CD4-positive, alpha-beta T cell (primary cell): Measurements from ENCODE around the gene ABLIM2. TPM values are rescaled to one million over a fixed set of nuclear protein-coding genes. Genes with fewer than 3 reads are reported as not detected.
"Not testable (repeated sequence)": the region's sequence is repeated elsewhere in the genome, so short reads cannot be mapped to it uniquely, and the experiment has no call there.

ENCODE experiments used
- ATAC-seq: fragments of 200-7000 bp; cut with Tn5 transposase; one replicate; pipeline ENCODE4 v1.10.0; 2022; ENCODE audit warnings: mild to moderate bottlenecking; ENCODE audit not compliant: poor library complexity
- CTCF ChIA-PET: fragments of 350-600 bp; sonication (Branson Sonifier 250); formaldehyde crosslinking; loops from one replicate; lab custom pipeline; 2021; ENCODE audit warnings: antibody characterized with exemption, inconsistent platforms; lab: Charles Lee
- POLR2A ChIA-PET: fragments of 350-600 bp; sonication (Branson Sonifier 250); formaldehyde crosslinking; loops from one replicate; lab custom pipeline; 2021; ENCODE audit warnings: antibody characterized with exemption, inconsistent platforms; lab: Charles Lee
- DNase-seq, 14 experiments: peaks; one replicate each; pipeline ENCODE4 v3.0.0-alpha.2; 2013 to 2020; ENCODE audit warnings: mixed read lengths in 2 of 14
- H3K27ac ChIP-seq, 2 donors: one replicate each; pipeline versions ENCODE4 v1.5.1 to v1.7.0; 2013; ENCODE audit warnings: low read length in 2 of 2, low read depth in 1 of 2, mild to moderate bottlenecking in 1 of 2
- H3K27me3 ChIP-seq, 2 experiments: 1 replicate in 1 of 2; 2 replicates in 1 of 2; pipeline versions ENCODE4 v1.6.1 to v1.7.0; 2013; ENCODE audit warnings: low read length in 2 of 2, control low read depth in 1 of 2, mild to moderate bottlenecking in 1 of 2, moderate library complexity in 1 of 2; ENCODE audit not compliant: insufficient read depth in 2 of 2, control insufficient read depth in 1 of 2
- H3K36me3 ChIP-seq: one replicate; pipeline ENCODE4 v1.6.1; 2013; ENCODE audit warnings: low read length, control low read depth; ENCODE audit not compliant: insufficient read depth
- H3K4me1 ChIP-seq: one replicate; pipeline ENCODE4 v1.6.1; 2013; ENCODE audit warnings: low read length, control low read depth; ENCODE audit not compliant: insufficient read depth
- H3K4me3 ChIP-seq: one replicate; pipeline ENCODE4 v1.5.1; 2013; ENCODE audit warnings: mild to moderate bottlenecking, low read length, moderate library complexity
- H3K9me3 ChIP-seq, 2 experiments: 1 replicate in 1 of 2; 2 replicates in 1 of 2; pipeline versions ENCODE4 v1.6.1 to v1.7.0; 2013; ENCODE audit warnings: low read length in 2 of 2, mild to moderate bottlenecking in 2 of 2, control low read depth in 1 of 2, moderate library complexity in 1 of 2; ENCODE audit not compliant: control insufficient read depth in 1 of 2, insufficient read depth in 1 of 2
- H3K27ac Mint-ChIP-seq: one replicate; pipeline ENCODE4 v1.8.0; 2020; ENCODE audit warnings: mixed read lengths
- H3K27me3 Mint-ChIP-seq: one replicate; pipeline ENCODE4 v1.8.0; 2021; ENCODE audit warnings: mixed read lengths
- H3K36me3 Mint-ChIP-seq: one replicate; pipeline ENCODE4 v1.8.0; 2021; ENCODE audit warnings: low read depth, mixed read lengths
- H3K4me1 Mint-ChIP-seq: one replicate; pipeline ENCODE4 v1.8.0; 2021; ENCODE audit warnings: low read depth, mixed read lengths
- H3K4me3 Mint-ChIP-seq: one replicate; pipeline ENCODE4 v1.8.0; 2020; ENCODE audit warnings: mild to moderate bottlenecking, mixed read lengths
- H3K9me3 Mint-ChIP-seq: one replicate; pipeline ENCODE4 v1.8.0; 2020; ENCODE audit warnings: mixed read lengths
- CTCF ChIP-seq: fragments of 200-600 bp; IDR thresholded peaks from one replicate; pipeline ENCODE4 v1.8.0; 2022; ENCODE audit warnings: antibody characterized with exemption, mild to moderate bottlenecking
- intact Hi-C, 2 experiments: fragments of 100-400 bp; cut with DNase I in 1 of 2; cut with micrococcal nuclease in 1 of 2; formaldehyde crosslinking; loops; one replicate each; pipeline versions ENCODE4 v1.15.1 to v1.9.0; 2023 to 2025; cut with DNase I, micrococcal nuclease
- total RNA-seq, 174 experiments: library from RNA in 2 of 174; stranded (reverse) in 2 of 174; gene quantifications; one replicate each; pipeline ENCODE4 v1.2.3 and lab custom pipeline; 2021 to 2026

The ABLIM2 gene
- total RNA-seq, 2 experiments from 2014 or later, result 2.5 to 2.7 TPM

GRCh38 chr4:8141935-8142334 is 16.7 kb downstream of the ABLIM2 start:
- Mint-ChIP-seq H3K4me3 (no peak overlapping the region), H3K36me3 (no peaks in the 10 kb centered on the region), H3K4me1 (no peaks in the 10 kb centered on the region), H3K27me3 (peaks cover 4% of the 10 kb centered on the region), H3K9me3 (no peaks in the 10 kb centered on the region), H3K27ac (no peak overlapping the region)
- H3K4me1 ChIP-seq, result no peaks in the 10 kb centered on the region
- no peak overlapping the region for H3K4me3 ChIP-seq
- ChIA-PET POLR2A (no interaction called here), CTCF (no interaction called here)
- peaks cover 0 to 33% of the 10 kb centered on the region in 2 experiments for H3K9me3 ChIP-seq
- no peaks in the 10 kb centered on the region for H3K36me3 ChIP-seq
- H3K27ac ChIP-seq, result no peak overlapping the region
- DNase-seq (no peak), ATAC-seq (no peak)
- peaks cover 0 to 2% of the 10 kb centered on the region in 2 experiments for H3K27me3 ChIP-seq
- intact Hi-C loops, result no loop called here
- TF ChIP-seq CTCF, result no peak

- Histone ChIP-seq H3K27ac (no peak overlapping the region), H3K27me3 (peaks cover 0 to 2% of the 10 kb centered on the region in 2 experiments), H3K9me3 (peaks cover 0 to 33% of the 10 kb centered on the region in 2 experiments), H3K4me1 (no peaks in the 10 kb centered on the region), H3K36me3 (no peaks in the 10 kb centered on the region), H3K4me3 (no peak overlapping the region)
- DNase-seq (no peak), ATAC-seq (no peak)
- POLR2A ChIA-PET, result no interaction called here
- no peak for TF ChIP-seq CTCF
- Mint-ChIP-seq H3K4me1 (no peaks in the 10 kb centered on the region), H3K9me3 (no peaks in the 10 kb centered on the region), H3K36me3 (no peaks in the 10 kb centered on the region), H3K27ac (no peak overlapping the region), H3K4me3 (no peak overlapping the region), H3K27me3 (peaks cover 4% of the 10 kb centered on the region)
- CTCF ChIA-PET, result no interaction called here
- intact Hi-C loops, result no loop called here
Observed at GRCh38 chr4:8140915-8141314, 17.7 kb downstream of the ABLIM2 start.

- POLR2A ChIA-PET, H3K27ac Mint-ChIP-seq, H3K36me3 ChIP-seq, H3K4me1 Mint-ChIP-seq, H3K9me3 Mint-ChIP-seq, DNase-seq, H3K27ac ChIP-seq, H3K4me3 ChIP-seq, H3K36me3 Mint-ChIP-seq, H3K4me3 Mint-ChIP-seq, H3K27me3 Mint-ChIP-seq, intact Hi-C loops, H3K27me3 ChIP-seq, ATAC-seq, CTCF ChIA-PET, H3K4me1 ChIP-seq: not testable (repeated sequence)
- H3K9me3 ChIP-seq, result peaks cover 0 to 33% of the 10 kb centered on the region in 2 experiments
Observed at GRCh38 chr4:8139726-8140125, 18.9 kb downstream of the ABLIM2 start.

- Histone ChIP-seq H3K36me3 (no peaks in the 10 kb centered on the region), H3K9me3 (peaks cover 0 to 42% of the 10 kb centered on the region in 2 experiments), H3K27me3 (no peaks in the 10 kb centered on the region), H3K4me1 (no peaks in the 10 kb centered on the region), H3K27ac (no peak overlapping the region), H3K4me3 (no peak overlapping the region)
- Mint-ChIP-seq H3K36me3 (no peaks in the 10 kb centered on the region), H3K9me3 (no peaks in the 10 kb centered on the region), H3K4me3 (no peak overlapping the region), H3K4me1 (no peaks in the 10 kb centered on the region), H3K27ac (no peak overlapping the region), H3K27me3 (no peaks in the 10 kb centered on the region)
- ATAC-seq (no peak), DNase-seq (no peak)
- TF ChIP-seq CTCF, result no peak
- CTCF ChIA-PET, result no interaction called here
- POLR2A ChIA-PET, result no interaction called here
- intact Hi-C loops, result no loop called here
Observed at GRCh38 chr4:8136972-8137710, 21.5 kb downstream of the ABLIM2 start.
